Body of pancreas (tissue), 4 donors: Measurements from ENCODE around the gene UROD. TPM values are rescaled to one million over a fixed set of nuclear protein-coding genes. Genes with fewer than 3 reads are reported as not detected.

Source experiments
- ATAC-seq: fragments of 150-250 bp; one replicate; pipeline ENCODE4 v1.9.1; 2016
- DNase-seq, 4 donors: peaks; one replicate each; pipeline ENCODE4 v3.0.0-alpha.2; 2019
- H3K27ac ChIP-seq, 4 donors: fragments of 200-600 bp; sonication (generic); 1 replicate in 3 of 4; 2 replicates in 1 of 4; pipeline versions ENCODE4 v1.5.1 to v1.6.1; 2016 to 2019; ENCODE audit warnings: mild to moderate bottlenecking in 1 of 4, mixed read lengths in 1 of 4, moderate library complexity in 1 of 4
- H3K27me3 ChIP-seq, 2 donors: fragments of 200-600 bp; sonication (generic); one replicate each; pipeline ENCODE4 v1.6.0; 2016; ENCODE audit warnings: mild to moderate bottlenecking in 1 of 2
- H3K36me3 ChIP-seq, 2 donors: fragments of 200-600 bp; sonication (generic); replicated peaks in 1 of 2; 2 replicates each; pipeline ENCODE4 v1.5.1; 2016; ENCODE audit warnings: low read depth in 2 of 2; ENCODE audit not compliant: insufficient read depth in 1 of 2
- H3K4me1 ChIP-seq: fragments of 200-600 bp; sonication (generic); one replicate; pipeline ENCODE4 v1.6.0; 2016
- H3K4me3 ChIP-seq, 2 donors: fragments of 200-600 bp; sonication (generic); 1 replicate in 1 of 2; 2 replicates in 1 of 2; pipeline ENCODE4 v1.5.1; 2016 to 2019
- H3K9me3 ChIP-seq, 3 donors: fragments of 200-600 bp; sonication (generic); 1 replicate in 2 of 3; 2 replicates in 1 of 3; pipeline ENCODE4 v1.5.1; 2016
- POLR2A ChIP-seq, 3 donors: fragments of 450-650 bp; IDR thresholded peaks; one replicate each; pipeline ENCODE4 v1.6.1; 2016; ENCODE audit warnings: antibody characterized with exemption in 3 of 3, mild to moderate bottlenecking in 2 of 3
- WGBS, 2 donors: methylation state at CpG; one replicate each; pipeline ENCODE4 v1.1.5; 2017; 5-methylcytosine and 5-hydroxymethylcytosine counted together
- intact Hi-C: fragments of 100-400 bp; cut with DNase I; formaldehyde crosslinking; loops from one replicate; pipeline ENCODE4 v1.15.1; 2023
- total RNA-seq, 2 donors: library from RNA; depleted of rRNA; stranded (reverse); fragments of >200 nt; gene quantifications; one replicate each; pipeline ENCODE4 v1.1.0, GENCODE V29; 2016
- TF ChIP-seq, protein P1 (sequence below), 7 experiments: fragments of 450-650 bp in 4 of 7; fragments of 200-600 bp in 3 of 7; sonication (generic) in 3 of 7; IDR thresholded peaks; one replicate each; pipeline ENCODE4 v1.5.1; 2016 to 2019; ENCODE audit warnings: antibody characterized with exemption in 7 of 7

UROD gene
- total RNA-seq, 2 donors from 2014 or later = 32.2 to 39.6 TPM

DNA sequence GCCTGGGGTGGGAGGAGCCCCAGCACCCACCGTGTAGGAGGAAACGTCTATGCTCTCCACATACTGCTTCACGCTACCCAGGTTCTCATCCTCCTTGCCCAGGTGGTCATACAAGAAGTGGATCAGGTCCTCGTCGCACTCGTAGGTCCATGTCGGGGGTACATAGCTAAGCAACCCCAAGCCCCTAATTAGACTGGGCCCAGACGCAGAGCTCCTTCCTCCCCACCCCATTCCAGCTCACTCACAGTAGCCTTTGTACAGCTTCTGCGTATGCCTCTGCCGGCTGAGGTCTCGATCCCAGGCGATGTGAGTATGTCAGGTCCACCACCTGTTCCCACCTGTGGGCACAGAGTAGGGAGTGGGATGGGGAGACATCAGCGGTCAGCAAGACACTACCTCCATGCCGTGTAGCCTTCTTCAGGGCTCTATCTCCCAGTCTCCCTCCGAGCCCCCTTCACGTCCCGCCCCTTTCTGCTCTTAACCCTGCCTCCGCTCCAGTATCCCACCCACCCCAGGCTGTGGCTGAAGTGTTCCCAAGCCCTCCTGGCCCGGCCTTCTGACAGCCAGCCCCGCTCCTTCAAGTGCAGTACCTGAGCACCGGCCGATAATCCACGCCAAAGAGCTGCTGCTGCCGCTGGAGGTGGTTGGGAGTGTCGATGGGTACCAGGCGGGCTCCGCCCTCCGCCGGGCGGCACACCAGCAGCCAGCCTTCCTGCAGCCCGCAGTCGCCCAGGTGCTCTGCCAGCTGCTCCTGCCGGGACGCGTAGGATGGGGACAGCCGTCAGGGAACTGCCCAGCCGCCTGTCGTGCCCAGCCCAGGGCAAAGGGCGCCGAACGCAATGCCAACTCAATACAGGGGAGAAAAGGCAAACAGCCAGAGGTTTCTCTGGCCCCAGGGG, 1.8 kb upstream of the UROD start:
- DNase-seq (peak; percentile 61 to 67 (median 66)), ATAC-seq (peak; percentile 34)
- peak overlapping the region; percentile 67 to 88 (median 80) for H3K27ac ChIP-seq
- peak in 1 of 3 donors; percentile 47 for TF ChIP-seq POLR2A (IDR thresholded peaks at IDR 0.05)
- TF ChIP-seq, protein P1, sequence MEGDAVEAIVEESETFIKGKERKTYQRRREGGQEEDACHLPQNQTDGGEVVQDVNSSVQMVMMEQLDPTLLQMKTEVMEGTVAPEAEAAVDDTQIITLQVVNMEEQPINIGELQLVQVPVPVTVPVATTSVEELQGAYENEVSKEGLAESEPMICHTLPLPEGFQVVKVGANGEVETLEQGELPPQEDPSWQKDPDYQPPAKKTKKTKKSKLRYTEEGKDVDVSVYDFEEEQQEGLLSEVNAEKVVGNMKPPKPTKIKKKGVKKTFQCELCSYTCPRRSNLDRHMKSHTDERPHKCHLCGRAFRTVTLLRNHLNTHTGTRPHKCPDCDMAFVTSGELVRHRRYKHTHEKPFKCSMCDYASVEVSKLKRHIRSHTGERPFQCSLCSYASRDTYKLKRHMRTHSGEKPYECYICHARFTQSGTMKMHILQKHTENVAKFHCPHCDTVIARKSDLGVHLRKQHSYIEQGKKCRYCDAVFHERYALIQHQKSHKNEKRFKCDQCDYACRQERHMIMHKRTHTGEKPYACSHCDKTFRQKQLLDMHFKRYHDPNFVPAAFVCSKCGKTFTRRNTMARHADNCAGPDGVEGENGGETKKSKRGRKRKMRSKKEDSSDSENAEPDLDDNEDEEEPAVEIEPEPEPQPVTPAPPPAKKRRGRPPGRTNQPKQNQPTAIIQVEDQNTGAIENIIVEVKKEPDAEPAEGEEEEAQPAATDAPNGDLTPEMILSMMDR (IDR thresholded peaks at IDR 0.05) = no peak
- no peaks in the 10 kb centered on the region for H3K9me3 ChIP-seq
- peaks cover 43% of the 10 kb centered on the region for H3K4me1 ChIP-seq
- 14 to 23% methylated on average over 17 to 41 of the region's 41 CpGs for WGBS, 2 donors
- peaks cover 5 to 30% of the 10 kb centered on the region in 2 donors for H3K36me3 ChIP-seq
- no peaks in the 10 kb centered on the region for H3K27me3 ChIP-seq
- H3K4me3 ChIP-seq = peak overlapping the region; percentile 99 to 100
- intact Hi-C loops = loop anchor here (10.0 kb wide), 1 partner anchor 485 kb away; the partner anchor contains the start of gene TESK2

- peak; percentile 80 for ATAC-seq
- H3K27me3 ChIP-seq = no peaks in the 10 kb centered on the region
- WGBS, 2 donors = 0 to 1% methylated on average over 12 to 33 of the region's 62 CpGs
- peaks cover 5 to 21% of the 10 kb centered on the region in 2 donors for H3K36me3 ChIP-seq
- TF ChIP-seq, protein P1 (IDR thresholded peaks at IDR 0.05) = peak in 1 of 7 experiments; percentile 6
- TF ChIP-seq POLR2A (IDR thresholded peaks at IDR 0.05) = peak; percentile 34 to 64 (median 63)
- no peaks in the 10 kb centered on the region for H3K9me3 ChIP-seq
- H3K4me1 ChIP-seq = peaks cover 43% of the 10 kb centered on the region
- DNase-seq = peak; percentile 81 to 90 (median 86)
- peak within 1 kb of the TSS; percentile 67 to 88 (median 80) for H3K27ac ChIP-seq
- intact Hi-C loops = loop anchor here (10.0 kb wide), 1 partner anchor 484 kb away; the partner anchor contains the start of gene TESK2
- H3K4me3 ChIP-seq = peak within 1 kb of the TSS; percentile 99 to 100
These were observed 921 bp upstream of the UROD start, which contains the start of gene HECTD3 for GRCh38 chr1:45010855-45011811. Gene HECTD3, minus strand, starts transcription at chr1:45011324. Its CDS starts 67 bp downstream, at chr1:45011257.

DNA sequence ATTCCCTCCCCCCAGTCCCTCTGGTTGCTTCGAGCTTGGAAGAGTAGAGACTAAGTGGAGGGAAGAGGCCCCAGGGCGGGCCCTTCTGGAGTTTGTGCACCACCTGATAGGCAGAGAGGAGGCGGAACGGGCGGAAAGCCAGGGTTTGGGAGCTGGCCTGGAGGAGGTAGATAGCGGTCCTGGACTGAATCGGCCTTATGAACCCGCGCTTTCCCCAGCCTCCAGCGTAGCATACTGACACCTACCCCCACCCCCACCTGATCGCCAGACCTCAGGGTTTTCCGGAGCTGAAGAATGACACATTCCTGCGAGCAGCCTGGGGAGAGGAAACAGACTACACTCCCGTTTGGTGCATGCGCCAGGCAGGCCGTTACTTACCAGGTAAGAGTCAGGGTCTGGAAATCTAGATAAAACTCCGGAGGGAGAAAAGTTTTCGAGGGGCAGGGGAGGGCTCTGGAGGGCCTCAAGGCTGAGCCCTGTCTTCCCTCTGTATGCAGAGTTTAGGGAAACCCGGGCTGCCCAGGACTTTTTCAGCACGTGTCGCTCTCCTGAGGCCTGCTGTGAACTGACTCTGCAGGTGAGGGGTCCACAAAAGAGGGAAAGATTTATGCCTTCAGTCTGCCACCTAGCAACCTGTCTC, 705 bp downstream of the UROD start:
- ATAC-seq (peak; percentile 39), DNase-seq (peak; percentile 77 to 89 (median 84))
- H3K4me3 ChIP-seq = peak overlapping the region; percentile 9 to 34
- WGBS, 2 donors = 7 to 16% methylated on average over 10 to 21 of the region's 21 CpGs
- H3K4me1 ChIP-seq = peaks cover 43% of the 10 kb centered on the region
- H3K9me3 ChIP-seq = no peaks in the 10 kb centered on the region
- intact Hi-C loops = loop anchor here (10.0 kb wide), 1 partner anchor 482 kb away; the partner anchor contains the start of gene TESK2
- peaks cover 5 to 7% of the 10 kb centered on the region in 2 donors for H3K36me3 ChIP-seq
- peak overlapping the region; percentile 61 to 88 (median 78) for H3K27ac ChIP-seq
- no peaks in the 10 kb centered on the region for H3K27me3 ChIP-seq
- TF ChIP-seq POLR2A (IDR thresholded peaks at IDR 0.05) = no peak
- TF ChIP-seq, protein P1 (IDR thresholded peaks at IDR 0.05) = peak in 1 of 7 experiments; percentile 5

GRCh38 chr1:45013551-45014209, 1.6 kb downstream of the UROD start:
- TF ChIP-seq POLR2A (IDR thresholded peaks at IDR 0.05) = no peak
- TF ChIP-seq, protein P1 (IDR thresholded peaks at IDR 0.05) = no peak
- Histone ChIP-seq H3K27me3 (no peaks in the 10 kb centered on the region), H3K9me3 (no peaks in the 10 kb centered on the region), H3K4me3 (no peak overlapping the region), H3K27ac (no peak overlapping the region), H3K4me1 (peaks cover 48% of the 10 kb centered on the region), H3K36me3 (peaks cover under 1 to 1% of the 10 kb centered on the region in 2 donors)
- intact Hi-C loops = loop anchor here (10.0 kb wide), 1 partner anchor 481 kb away; the partner anchor contains the start of gene TESK2
- 75 to 78% methylated on average over 12 of the region's 12 CpGs for WGBS, 2 donors
- DNase-seq = no peak
- no peak for ATAC-seq
